ENCODE measurements around the gene OOSP3.
"Not testable (repeated sequence)": the region's sequence is repeated elsewhere in the genome, so short reads cannot be mapped to it uniquely, and the experiment has no call there.

OOSP3 gene

GRCh38 chr11:59862252-59862651 is 16.3 kb upstream of the OOSP3 start:
- Mint-ChIP-seq H3K4me1 (peaks cover 21% of the 10 kb centered on the region), H3K27ac (no peak overlapping the region), H3K4me3 (no peak overlapping the region), H3K9me3 (peaks cover 2% of the 10 kb centered on the region), H3K36me3 (no peaks in the 10 kb centered on the region)
- ATAC-seq: no peak
- DNase-seq (ENCODE audit: low spot score in 2 of 2): no peak

DNA sequence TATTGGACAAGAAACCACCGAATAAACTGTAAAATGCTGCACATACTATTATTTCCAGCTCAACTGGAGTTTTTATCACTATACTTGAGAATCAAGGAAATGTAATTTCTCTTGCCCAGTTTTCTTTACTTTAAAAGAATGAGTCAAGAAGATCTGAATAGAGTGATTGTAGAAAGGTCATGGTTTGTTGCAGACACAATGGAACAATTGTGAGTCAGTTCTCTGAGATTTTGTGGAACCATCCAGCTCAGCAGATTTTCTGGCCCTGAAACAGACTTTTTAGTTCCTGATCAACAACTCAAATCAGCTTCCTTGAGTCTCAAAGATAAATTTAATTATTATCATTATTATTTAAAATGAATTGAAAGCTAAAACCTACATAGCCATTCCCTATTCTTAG is 13.6 kb upstream of the OOSP3 start:
- Mint-ChIP-seq H3K4me3 (no peak overlapping the region), H3K36me3 (no peaks in the 10 kb centered on the region), H3K27ac (no peak overlapping the region), H3K4me1 (no peaks in the 10 kb centered on the region), H3K9me3 (peaks cover 2% of the 10 kb centered on the region)
- DNase-seq (ENCODE audit: low spot score in 2 of 2) (no peak), ATAC-seq (peak; percentile 51)

GRCh38 chr11:59866397-59866796 is 12.2 kb upstream of the OOSP3 start, which contains the start of gene TCN1:
Gene TCN1 (minus strand): TSS chr11:59866487. CDS start chr11:59866470, 17 bp downstream.
- no peaks in the 10 kb centered on the region for H3K36me3 Mint-ChIP-seq
- H3K4me3 Mint-ChIP-seq: no peak within 1 kb of the TSS
- no peak within 1 kb of the TSS for H3K27ac Mint-ChIP-seq
- ATAC-seq (no peak), DNase-seq (ENCODE audit: low spot score in 2 of 2) (no peak)
- H3K9me3 Mint-ChIP-seq: peaks cover 9% of the 10 kb centered on the region
- H3K4me1 Mint-ChIP-seq: no peaks in the 10 kb centered on the region

DNA sequence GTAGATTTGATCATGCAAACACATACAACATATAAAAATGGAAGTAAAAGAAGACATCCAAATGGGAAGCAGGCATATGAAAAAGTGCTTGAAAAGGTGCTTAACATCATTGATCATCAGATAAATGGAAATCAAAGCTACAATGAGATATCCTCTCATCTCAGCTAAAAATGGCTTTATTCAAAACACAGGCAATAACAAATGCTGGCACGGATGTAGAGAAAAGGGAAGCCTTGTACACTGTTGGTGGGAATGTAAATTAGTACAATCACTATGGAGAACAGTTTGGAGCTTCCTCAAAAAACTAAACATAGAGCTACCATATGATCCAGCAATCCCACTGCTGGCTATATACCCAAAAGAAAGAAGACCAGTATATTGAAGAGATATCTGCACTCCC is 11.7 kb upstream of the OOSP3 start:
- DNase-seq (ENCODE audit: low spot score in 2 of 2): no peak
- H3K27ac Mint-ChIP-seq: no peak overlapping the region

GRCh38 chr11:59867946-59868345 is 10.6 kb upstream of the OOSP3 start:
- no peak overlapping the region for H3K27ac Mint-ChIP-seq
- DNase-seq (ENCODE audit: low spot score in 2 of 2) (no peak), ATAC-seq (no peak)
- H3K36me3 Mint-ChIP-seq: no peaks in the 10 kb centered on the region
- H3K9me3 Mint-ChIP-seq: peaks cover 9% of the 10 kb centered on the region
- H3K4me3 Mint-ChIP-seq: no peak overlapping the region
- H3K4me1 Mint-ChIP-seq: no peaks in the 10 kb centered on the region

More for the DNA sequence above, 11.7 kb upstream of the OOSP3 start:
- Mint-ChIP-seq H3K36me3 (no peaks in the 10 kb centered on the region), H3K9me3 (peaks cover 9% of the 10 kb centered on the region), H3K4me1 (no peaks in the 10 kb centered on the region), H3K4me3 (no peak overlapping the region)
- ATAC-seq: no peak

GRCh38 chr11:59872076-59872475 is 6.5 kb upstream of the OOSP3 start:
- H3K9me3 Mint-ChIP-seq: peaks cover 8% of the 10 kb centered on the region
- H3K4me1 Mint-ChIP-seq: no peaks in the 10 kb centered on the region
- no peak overlapping the region for H3K4me3 Mint-ChIP-seq
- ATAC-seq: no peak
- no peaks in the 10 kb centered on the region for H3K36me3 Mint-ChIP-seq
- DNase-seq (ENCODE audit: low spot score in 2 of 2): no peak
- H3K27ac Mint-ChIP-seq: no peak overlapping the region

DNA sequence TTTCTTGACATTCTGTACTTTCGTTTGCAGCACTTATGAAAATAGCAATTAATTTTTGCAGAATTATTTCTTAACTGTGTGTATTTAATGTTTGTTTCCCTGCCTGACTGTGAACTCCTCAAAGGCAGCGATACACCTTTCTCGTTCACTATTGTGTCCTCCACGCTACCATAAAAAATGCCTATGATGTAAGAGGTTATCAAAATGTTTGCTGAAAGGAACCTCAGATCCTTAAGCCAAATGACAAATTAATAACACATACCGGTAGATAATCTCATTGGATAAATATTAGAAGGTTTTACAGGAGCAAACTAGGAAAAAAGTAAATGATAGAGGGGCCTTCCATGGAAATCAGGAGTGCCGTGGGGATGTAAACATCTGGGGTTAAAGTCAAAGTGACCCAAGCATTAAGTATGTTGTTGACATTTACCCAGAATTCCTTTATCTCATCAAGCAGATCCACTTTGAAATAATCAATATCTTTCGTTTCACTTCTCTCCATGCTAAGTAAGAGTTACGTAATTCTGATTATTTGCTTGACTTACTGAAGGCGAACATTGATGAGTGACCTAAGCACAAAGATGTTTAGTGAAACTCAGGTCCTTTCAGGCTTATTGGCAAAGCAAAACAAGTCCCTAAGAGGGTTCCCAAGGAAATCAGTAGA is 2.6 kb upstream of the OOSP3 start:
- H3K4me3 Mint-ChIP-seq: no peak overlapping the region
- ATAC-seq: no peak

DNA sequence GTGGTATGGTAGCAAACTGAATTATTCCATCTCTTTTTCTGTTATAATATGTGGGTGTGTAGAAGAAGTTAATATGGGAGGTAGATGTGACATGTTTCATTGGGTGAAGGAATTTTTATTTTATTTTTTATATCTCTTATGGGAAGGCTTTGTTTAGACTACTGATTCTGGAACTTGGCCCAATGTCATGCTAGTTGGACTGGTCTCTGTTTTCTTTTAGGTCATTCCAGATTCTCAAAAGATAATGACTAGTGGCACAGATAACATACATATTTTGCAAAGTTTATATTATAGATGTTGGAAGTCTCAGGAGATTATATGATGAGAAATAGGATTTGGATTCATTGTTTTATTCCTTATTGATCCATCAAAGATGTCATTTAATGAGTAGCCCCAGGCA is 1.3 kb upstream of the OOSP3 start:
- DNase-seq (ENCODE audit: low spot score in 2 of 2) (no peak), ATAC-seq (no peak)
- no peaks in the 10 kb centered on the region for H3K36me3 Mint-ChIP-seq
- no peak overlapping the region for H3K4me3 Mint-ChIP-seq
- H3K9me3 Mint-ChIP-seq: no peaks in the 10 kb centered on the region
- no peak overlapping the region for H3K27ac Mint-ChIP-seq
- no peaks in the 10 kb centered on the region for H3K4me1 Mint-ChIP-seq

More for the DNA sequence above, 2.6 kb upstream of the OOSP3 start:
- no peaks in the 10 kb centered on the region for H3K4me1 Mint-ChIP-seq
- no peaks in the 10 kb centered on the region for H3K36me3 Mint-ChIP-seq
- no peak for DNase-seq (ENCODE audit: low spot score in 2 of 2)
- peaks cover under 1% of the 10 kb centered on the region for H3K9me3 Mint-ChIP-seq
- no peak overlapping the region for H3K27ac Mint-ChIP-seq

DNA sequence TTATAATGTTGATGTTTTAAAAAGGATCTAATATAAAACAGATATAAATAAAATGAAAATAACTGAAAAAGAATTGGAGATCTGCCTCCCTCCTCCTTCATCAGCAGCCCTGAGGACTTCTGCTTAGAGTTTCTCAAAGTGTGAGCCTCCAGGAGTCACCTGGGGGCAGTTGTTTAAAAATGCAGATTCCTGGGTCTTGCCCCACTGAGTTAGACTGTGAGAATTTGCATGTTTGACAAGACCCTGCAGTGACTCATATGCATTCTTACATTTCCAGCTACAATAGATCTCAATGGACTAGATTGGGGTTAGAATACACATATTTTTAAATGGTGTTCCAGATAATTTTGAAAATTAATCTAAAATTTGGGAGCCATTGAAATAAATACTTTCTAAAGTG is 798 bp upstream of the OOSP3 start:
- Mint-ChIP-seq H3K27ac (no peak overlapping the region), H3K4me1 (no peaks in the 10 kb centered on the region), H3K36me3 (no peaks in the 10 kb centered on the region), H3K9me3 (no peaks in the 10 kb centered on the region), H3K4me3 (no peak overlapping the region)
- DNase-seq (ENCODE audit: low spot score in 2 of 2): no peak
- no peak for ATAC-seq

DNA sequence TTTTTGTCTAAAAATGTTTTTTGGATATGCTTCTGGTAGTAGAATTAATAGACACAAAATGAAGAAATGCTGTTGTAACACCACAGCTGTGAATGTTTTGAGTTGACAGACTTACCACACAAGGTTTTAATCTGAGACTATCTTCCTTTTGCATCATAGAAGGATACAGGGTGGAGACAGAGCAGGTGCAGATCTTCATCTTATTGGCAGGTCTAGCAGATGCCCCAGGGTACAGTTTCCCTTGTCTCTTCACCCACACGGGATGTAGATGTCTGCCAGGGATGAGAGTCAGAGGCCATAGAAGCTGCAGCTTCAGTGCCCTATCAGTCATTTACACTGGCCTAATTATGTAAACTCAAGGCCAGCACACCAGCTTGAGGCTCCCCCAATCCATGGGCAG is 985 bp downstream of the OOSP3 start:
- Mint-ChIP-seq H3K36me3 (no peaks in the 10 kb centered on the region), H3K27ac (no peak overlapping the region), H3K4me3 (no peak overlapping the region), H3K4me1 (no peaks in the 10 kb centered on the region), H3K9me3 (no peaks in the 10 kb centered on the region)
- no peak for ATAC-seq
- DNase-seq (ENCODE audit: low spot score in 2 of 2): no peak

- Mint-ChIP-seq H3K9me3 (no peaks in the 10 kb centered on the region), H3K36me3 (no peaks in the 10 kb centered on the region), H3K4me3 (no peak overlapping the region), H3K4me1 (no peaks in the 10 kb centered on the region), H3K27ac (no peak overlapping the region)
- ATAC-seq: no peak
- no peak for DNase-seq (ENCODE audit: low spot score in 2 of 2)
Measured at GRCh38 chr11:59883597-59883996, 5.0 kb downstream of the OOSP3 start.

DNA sequence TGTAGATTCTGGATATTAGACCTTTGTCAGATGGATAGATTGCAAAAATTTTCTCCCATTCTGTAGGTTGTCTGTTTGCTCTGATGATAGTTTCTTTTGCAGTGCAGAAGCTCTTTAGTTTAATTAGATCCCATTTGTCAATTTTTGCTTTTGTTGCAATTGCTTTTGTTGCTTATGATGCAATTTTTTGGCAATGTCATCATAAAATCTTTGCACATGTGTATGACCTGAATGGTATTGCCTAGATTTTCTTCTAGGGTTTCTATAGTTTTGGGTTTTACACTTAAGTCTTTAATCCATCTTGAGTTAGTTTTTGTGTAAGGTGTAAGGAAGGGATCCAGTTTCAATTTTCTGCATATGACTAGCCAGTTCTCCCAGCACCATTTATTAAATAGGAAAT is 8.6 kb downstream of the OOSP3 start:
- not testable (repeated sequence) for H3K4me1 Mint-ChIP-seq; H3K4me3 Mint-ChIP-seq; H3K36me3 Mint-ChIP-seq; H3K27ac Mint-ChIP-seq; DNase-seq (ENCODE audit: low spot score in 2 of 2); ATAC-seq
- H3K9me3 Mint-ChIP-seq: peaks cover 18% of the 10 kb centered on the region

GRCh38 chr11:59891781-59892181 is 13.2 kb downstream of the OOSP3 start:
- no peaks in the 10 kb centered on the region for H3K4me1 Mint-ChIP-seq
- H3K4me3 Mint-ChIP-seq: no peak overlapping the region
- H3K27ac Mint-ChIP-seq: no peak overlapping the region
- DNase-seq (ENCODE audit: low spot score in 2 of 2) (no peak), ATAC-seq (no peak)
- H3K9me3 Mint-ChIP-seq: peaks cover 18% of the 10 kb centered on the region
- no peaks in the 10 kb centered on the region for H3K36me3 Mint-ChIP-seq

DNA sequence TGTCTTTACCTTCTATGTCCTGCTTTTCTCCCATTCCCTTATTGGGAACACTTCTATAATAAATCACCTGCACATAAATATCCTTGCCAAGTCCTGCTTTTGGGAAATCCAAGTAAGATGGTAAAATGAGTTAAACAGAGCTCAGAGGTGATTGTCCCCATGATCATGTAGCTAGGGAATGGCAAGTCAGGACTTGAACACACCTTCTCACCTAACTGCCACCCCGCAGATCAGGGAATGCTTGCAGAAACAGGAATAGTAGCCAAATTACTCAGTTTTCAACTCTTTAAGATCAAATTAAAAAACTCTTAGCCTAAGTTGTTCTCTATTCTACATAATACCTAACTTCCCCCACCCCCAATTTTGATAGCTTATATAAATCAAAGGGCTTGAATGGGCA is 16.0 kb downstream of the OOSP3 start:
- no peaks in the 10 kb centered on the region for H3K36me3 Mint-ChIP-seq
- no peaks in the 10 kb centered on the region for H3K4me1 Mint-ChIP-seq
- DNase-seq (ENCODE audit: low spot score in 2 of 2): no peak
- no peak overlapping the region for H3K4me3 Mint-ChIP-seq
- no peak for ATAC-seq
- peaks cover 8% of the 10 kb centered on the region for H3K9me3 Mint-ChIP-seq
- H3K27ac Mint-ChIP-seq: no peak overlapping the region

DNA sequence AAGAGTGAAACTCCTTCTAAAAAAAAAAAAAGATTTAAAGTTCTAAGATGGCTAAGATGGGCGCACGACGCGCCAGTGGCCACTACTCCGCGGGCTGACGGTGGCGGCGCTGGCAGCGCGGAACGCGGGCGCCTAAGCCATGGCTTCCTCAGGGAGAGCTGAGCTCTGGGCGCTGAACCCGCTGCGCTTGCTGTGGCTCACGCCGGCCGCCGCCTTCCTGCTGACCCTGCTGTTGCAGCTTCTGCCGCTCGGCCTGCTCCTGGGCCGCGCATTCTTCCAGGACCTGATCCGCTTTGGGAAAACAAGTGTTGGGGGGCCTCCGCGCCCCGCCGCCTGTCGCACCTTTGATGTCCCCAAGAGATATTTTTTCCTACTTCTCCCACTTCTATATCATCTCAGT is 19.5 kb downstream of the OOSP3 start:
- Mint-ChIP-seq H3K9me3 (no peaks in the 10 kb centered on the region), H3K4me1 (no peaks in the 10 kb centered on the region), H3K27ac (no peak overlapping the region), H3K36me3 (no peaks in the 10 kb centered on the region), H3K4me3 (no peak overlapping the region)
- no peak for DNase-seq (ENCODE audit: low spot score in 2 of 2)
- no peak for ATAC-seq

GRCh38 chr11:59898650-59899049 is 20.1 kb downstream of the OOSP3 start:
- Mint-ChIP-seq H3K36me3 (no peaks in the 10 kb centered on the region), H3K9me3 (no peaks in the 10 kb centered on the region), H3K4me1 (no peaks in the 10 kb centered on the region), H3K4me3 (no peak overlapping the region), H3K27ac (no peak overlapping the region)
- ATAC-seq (no peak), DNase-seq (ENCODE audit: low spot score in 2 of 2) (no peak)

DNA sequence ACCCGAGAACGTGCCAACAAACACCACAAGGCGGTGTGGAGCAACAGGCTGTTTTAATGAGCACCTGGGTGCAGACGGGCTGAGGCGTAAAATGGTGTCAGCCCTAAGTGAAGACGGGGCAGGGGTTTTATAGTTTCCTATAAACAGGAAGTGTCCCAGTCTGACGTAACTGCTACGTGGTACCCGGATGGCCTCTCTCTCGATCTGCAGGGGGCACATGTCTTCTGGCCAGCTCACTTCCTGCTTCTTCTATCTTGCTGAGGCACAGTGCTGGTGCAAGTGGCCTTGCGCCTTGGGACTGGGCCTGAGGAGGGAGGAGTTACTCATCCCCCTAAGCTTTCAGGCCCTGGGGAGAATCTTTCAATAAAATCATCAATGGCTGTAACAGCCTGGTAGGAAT is 20.9 kb downstream of the OOSP3 start:
- no peak overlapping the region for H3K4me3 Mint-ChIP-seq
- no peaks in the 10 kb centered on the region for H3K36me3 Mint-ChIP-seq
- no peak overlapping the region for H3K27ac Mint-ChIP-seq
- ATAC-seq (no peak), DNase-seq (ENCODE audit: low spot score in 2 of 2) (no peak)
- H3K9me3 Mint-ChIP-seq: no peaks in the 10 kb centered on the region
- no peaks in the 10 kb centered on the region for H3K4me1 Mint-ChIP-seq

Measured in stimulated activated effector memory CD8-positive, alpha-beta T cell treated with anti-CD3 and anti-CD28 coated beads, Interleukin-12 subunit alpha, Interleukin-12 subunit beta, amount 100 ng/mL, for 72 hours (primary cell).